GM12875 (cell line): ENCODE measurements around the gene LONRF3.
"Not testable (repeated sequence)": the region's sequence is repeated elsewhere in the genome, so short reads cannot be mapped to it uniquely, and the experiment has no call there.

ENCODE experiments used
- H3K4me3 ChIP-seq: one replicate; pipeline ENCODE4 v1.5.1; 2011; ENCODE audit warnings: low read depth, low read length, control low read depth
- CTCF ChIP-seq: IDR thresholded peaks from 2 replicates; pipeline ENCODE4 v1.5.1; 2011; ENCODE audit warnings: low read depth, mild to moderate bottlenecking, control low read depth, inconsistent platforms, low read length, moderate library complexity, borderline replicate concordance; ENCODE audit not compliant: insufficient read depth

The LONRF3 gene

GRCh38 chrX:118988911-118989310 lies 14.5 kb downstream of the LONRF3 start:
- TF ChIP-seq CTCF, result no peak
- no peak overlapping the region for H3K4me3 ChIP-seq

- no peak overlapping the region for H3K4me3 ChIP-seq
- TF ChIP-seq CTCF, result no peak
Measured at GRCh38 chrX:118989886-118990285, 15.5 kb downstream of the LONRF3 start.

- H3K4me3 ChIP-seq, result no peak overlapping the region
- TF ChIP-seq CTCF, result no peak
Measured at GRCh38 chrX:118990512-118991227, 16.3 kb downstream of the LONRF3 start.

- not testable (repeated sequence) for H3K4me3 ChIP-seq
Measured at GRCh38 chrX:118992441-118993121, 18.2 kb downstream of the LONRF3 start.

GRCh38 chrX:119003462-119003861 lies 29.0 kb downstream of the LONRF3 start:
- no peak for TF ChIP-seq CTCF
- no peak overlapping the region for H3K4me3 ChIP-seq

GRCh38 chrX:119004920-119005524 lies 30.6 kb downstream of the LONRF3 start:
- no peak overlapping the region for H3K4me3 ChIP-seq
- TF ChIP-seq CTCF, result peak; percentile 99

- H3K4me3 ChIP-seq, result no peak overlapping the region
- no peak for TF ChIP-seq CTCF
Measured at GRCh38 chrX:119007189-119007770, 32.9 kb downstream of the LONRF3 start.
